RWPE1 (cell line): ENCODE measurements around the gene ZNF443.
"Not testable (repeated sequence)": the region's sequence is repeated elsewhere in the genome, so short reads cannot be mapped to it uniquely, and the experiment has no call there.

Experiments used
- CTCF ChIA-PET: fragments of 350-600 bp; sonication (Branson Sonifier 250); formaldehyde crosslinking; extraction: SDS; loops from one replicate; lab custom pipeline; 2021; lab: Yijun Ruan, JAX
- POLR2A ChIA-PET: fragments of 400-600 bp; formaldehyde crosslinking; extraction: SDS; loops from one replicate; lab custom pipeline; 2020; ENCODE audit warnings: antibody characterized with exemption; ENCODE audit not compliant: low non-redundant PET; lab: Yijun Ruan, JAX
- DNase-seq: peaks from one replicate; pipeline ENCODE4 v3.0.0; 2012; ENCODE audit warnings: low spot score
- H3K27ac ChIP-seq: fragments of 450-650 bp; 2 replicates; pipeline ENCODE4 v1.5.1; 2017
- TF ChIP-seq, protein P1 (sequence below): fragments of 450-650 bp; conservative IDR thresholded peaks from 2 replicates; pipeline ENCODE4 v1.5.1; 2017; ENCODE audit warnings: low read depth, mild to moderate bottlenecking

Gene ZNF443

DNA sequence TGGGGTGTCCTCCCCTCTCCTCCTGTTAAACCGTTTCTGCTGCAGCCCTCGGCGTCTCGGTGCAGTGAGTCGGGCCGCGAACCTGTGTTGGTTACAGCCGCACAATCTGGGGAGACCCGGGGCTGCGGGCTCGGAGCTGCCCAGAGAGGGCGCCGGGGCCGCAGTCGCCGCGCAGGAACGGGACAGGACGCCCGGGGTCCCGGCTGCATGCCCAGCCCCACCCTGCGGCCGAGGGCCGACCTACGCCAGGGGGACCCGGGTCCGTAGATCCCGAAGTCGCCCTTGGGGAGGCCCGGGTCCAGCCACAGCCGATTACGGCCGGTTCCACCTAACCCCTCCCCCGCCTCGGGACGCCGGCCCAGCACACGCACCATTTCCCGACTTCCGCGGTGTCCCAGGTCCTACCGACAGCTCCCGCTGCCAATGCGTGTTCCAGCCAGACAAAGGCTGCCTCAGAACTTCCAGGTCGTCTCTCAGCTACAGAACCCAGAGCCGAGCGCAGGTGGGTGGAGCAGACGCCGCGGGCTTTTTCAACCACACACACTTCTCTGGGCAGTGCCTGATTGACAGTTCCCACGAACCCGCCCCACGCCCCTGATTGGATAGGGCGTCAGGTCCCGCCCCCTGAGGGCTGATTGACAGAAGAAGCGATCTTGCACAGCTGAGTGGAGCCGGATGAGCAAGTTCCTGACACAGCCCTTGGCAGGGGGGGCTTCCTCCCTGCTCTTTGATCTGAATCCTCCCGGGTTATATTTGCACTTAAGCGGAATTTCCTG is at the start of gene ZNF443:
ZNF443 (minus strand) TSS at position 481 of the 776 bp plus-strand sequence; CDS start at position 374, 107 bp downstream.
- peak within 1 kb of the TSS; percentile 94 for H3K27ac ChIP-seq
- TF ChIP-seq, protein P1, sequence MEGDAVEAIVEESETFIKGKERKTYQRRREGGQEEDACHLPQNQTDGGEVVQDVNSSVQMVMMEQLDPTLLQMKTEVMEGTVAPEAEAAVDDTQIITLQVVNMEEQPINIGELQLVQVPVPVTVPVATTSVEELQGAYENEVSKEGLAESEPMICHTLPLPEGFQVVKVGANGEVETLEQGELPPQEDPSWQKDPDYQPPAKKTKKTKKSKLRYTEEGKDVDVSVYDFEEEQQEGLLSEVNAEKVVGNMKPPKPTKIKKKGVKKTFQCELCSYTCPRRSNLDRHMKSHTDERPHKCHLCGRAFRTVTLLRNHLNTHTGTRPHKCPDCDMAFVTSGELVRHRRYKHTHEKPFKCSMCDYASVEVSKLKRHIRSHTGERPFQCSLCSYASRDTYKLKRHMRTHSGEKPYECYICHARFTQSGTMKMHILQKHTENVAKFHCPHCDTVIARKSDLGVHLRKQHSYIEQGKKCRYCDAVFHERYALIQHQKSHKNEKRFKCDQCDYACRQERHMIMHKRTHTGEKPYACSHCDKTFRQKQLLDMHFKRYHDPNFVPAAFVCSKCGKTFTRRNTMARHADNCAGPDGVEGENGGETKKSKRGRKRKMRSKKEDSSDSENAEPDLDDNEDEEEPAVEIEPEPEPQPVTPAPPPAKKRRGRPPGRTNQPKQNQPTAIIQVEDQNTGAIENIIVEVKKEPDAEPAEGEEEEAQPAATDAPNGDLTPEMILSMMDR: no peak
- DNase-seq: peak; percentile 96
- ChIA-PET CTCF (interaction anchor here (0.7 kb wide), 1 partner anchor 47 kb away, joined by 5 read pairs; no protein-coding TSS in a partner anchor), POLR2A (interaction anchor here (0.6 kb wide), 1 partner anchor 172 kb away, joined by 5 read pairs; no protein-coding TSS in a partner anchor)

DNA sequence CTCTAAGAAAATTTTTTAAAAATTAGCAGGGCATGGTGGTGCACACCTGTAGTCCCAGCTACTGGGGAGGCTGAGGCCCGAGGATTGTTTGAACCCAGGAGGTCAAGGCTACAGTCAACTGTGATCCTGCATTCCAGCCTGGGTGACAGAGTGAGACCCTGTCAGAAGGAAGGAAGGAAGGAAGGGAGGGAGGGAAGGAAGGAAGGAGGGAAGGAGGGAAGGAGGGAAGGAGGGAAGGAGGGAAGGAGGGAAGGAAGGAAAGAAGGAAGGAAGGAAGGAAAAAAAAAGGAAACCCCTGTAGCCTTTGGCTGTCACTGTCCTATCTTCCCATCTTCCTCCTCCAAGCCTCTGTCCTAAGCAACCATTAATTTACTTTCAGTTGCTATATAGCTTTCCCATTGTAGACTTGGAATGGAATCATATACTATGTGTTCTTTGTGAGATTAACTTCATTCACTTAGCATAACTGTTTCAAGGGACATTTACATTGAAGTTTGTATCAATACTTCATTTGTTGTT is 45.5 kb upstream of the ZNF443 start:
- H3K27ac ChIP-seq, DNase-seq: not testable (repeated sequence)
- ChIA-PET CTCF (interaction anchor here (0.5 kb wide), 1 partner anchor 35 kb away, joined by 3 read pairs; no protein-coding TSS in a partner anchor), POLR2A (interaction anchor here (1.1 kb wide), 1 partner anchor 153 kb away, joined by 3 read pairs; no protein-coding TSS in a partner anchor)

DNA sequence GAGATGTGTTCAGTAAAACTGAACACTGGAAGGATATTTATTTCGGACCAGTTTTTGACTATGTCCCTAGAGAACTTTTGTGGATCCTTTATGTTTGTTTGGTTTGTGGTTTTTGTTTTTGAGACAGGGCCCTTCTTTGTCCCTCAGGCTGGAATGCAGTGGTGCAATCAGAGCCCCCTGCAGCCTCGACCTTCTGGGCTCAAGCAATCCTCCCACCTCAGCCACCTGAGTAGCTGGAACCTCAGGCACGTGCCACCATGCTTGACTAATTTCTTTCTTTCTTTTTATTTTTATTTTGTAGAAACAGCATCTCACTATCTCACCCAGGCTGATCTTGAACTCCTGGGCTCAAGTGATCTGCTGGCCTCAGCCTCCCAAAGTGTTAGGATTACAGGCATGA is 44.8 kb upstream of the ZNF443 start:
- TF ChIP-seq, protein P1: no peak
- POLR2A ChIA-PET: interaction anchor here (1.1 kb wide), 1 partner anchor 152 kb away, joined by 3 read pairs; no protein-coding TSS in a partner anchor
- DNase-seq: no peak
- H3K27ac ChIP-seq: no peak overlapping the region
- CTCF ChIA-PET: no interaction called here

DNA sequence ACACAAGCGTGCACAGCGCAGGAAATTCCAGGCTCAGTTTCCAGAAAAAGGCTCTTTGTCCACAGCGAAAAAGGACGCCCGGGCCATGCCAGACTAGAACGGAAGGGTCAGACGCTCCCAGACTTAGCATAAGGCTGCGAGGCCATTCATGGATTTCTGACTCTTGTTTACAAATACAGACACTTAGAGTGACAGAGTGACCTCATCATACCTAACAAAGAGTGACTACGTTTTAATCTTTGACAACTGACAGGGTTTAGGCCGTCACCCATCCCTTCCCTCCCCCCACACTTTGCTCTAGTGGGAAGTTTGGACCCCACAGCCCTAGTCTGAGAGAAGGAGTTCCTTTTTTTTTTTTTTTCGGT is 44.2 kb upstream of the ZNF443 start:
- POLR2A ChIA-PET: interaction anchor here (1.1 kb wide), 1 partner anchor 151 kb away, joined by 3 read pairs; no protein-coding TSS in a partner anchor
- TF ChIP-seq, protein P1: no peak
- peak overlapping the region; percentile 65 for H3K27ac ChIP-seq
- DNase-seq: no peak
- CTCF ChIA-PET: no interaction called here

DNA sequence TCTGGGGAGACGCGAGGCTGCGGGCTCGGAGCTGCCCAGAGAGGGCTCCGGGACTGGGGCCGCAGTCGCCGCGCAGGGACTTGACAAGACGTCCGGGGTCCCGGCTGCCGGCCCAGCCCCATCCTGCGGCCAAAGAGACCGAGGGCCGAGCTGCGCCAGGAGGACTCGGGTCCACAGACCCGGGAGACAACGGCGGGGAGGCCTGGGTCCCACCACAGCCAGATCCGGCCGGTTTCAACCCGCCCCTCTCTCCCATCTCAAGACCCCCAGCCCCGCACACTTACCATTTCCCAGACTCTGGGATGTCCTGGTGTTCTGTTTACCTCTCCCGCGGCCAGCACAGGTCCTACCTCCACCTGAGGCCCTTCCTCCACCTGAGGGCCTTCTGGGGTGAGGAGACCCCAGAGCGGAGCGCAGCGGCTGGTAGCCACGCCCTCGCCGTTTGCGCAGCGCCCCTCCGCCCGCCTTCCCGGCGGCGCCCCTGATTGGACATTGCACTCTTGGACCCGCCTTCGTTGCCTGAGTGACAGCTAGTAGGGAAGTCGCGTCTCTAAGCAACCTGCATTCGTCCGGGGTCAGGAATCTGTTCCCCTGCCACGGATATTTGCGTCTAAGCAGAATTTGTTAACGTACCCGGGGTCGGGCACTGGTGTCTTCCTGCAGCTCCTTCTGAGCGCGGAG is 43.7 kb upstream of the ZNF443 start, which contains the start of gene ZNF709:
ZNF709 (minus strand) TSS at position 446 of the 681 bp plus-strand sequence; CDS start at position 287, 159 bp downstream.
- peak; percentile 92 for DNase-seq
- TF ChIP-seq, protein P1: no peak
- ChIA-PET CTCF (interaction anchor here (0.6 kb wide), 1 partner anchor 63 kb away, joined by 3 read pairs; no protein-coding TSS in a partner anchor), POLR2A (no interaction called here)
- H3K27ac ChIP-seq: peak within 1 kb of the TSS; percentile 65

DNA sequence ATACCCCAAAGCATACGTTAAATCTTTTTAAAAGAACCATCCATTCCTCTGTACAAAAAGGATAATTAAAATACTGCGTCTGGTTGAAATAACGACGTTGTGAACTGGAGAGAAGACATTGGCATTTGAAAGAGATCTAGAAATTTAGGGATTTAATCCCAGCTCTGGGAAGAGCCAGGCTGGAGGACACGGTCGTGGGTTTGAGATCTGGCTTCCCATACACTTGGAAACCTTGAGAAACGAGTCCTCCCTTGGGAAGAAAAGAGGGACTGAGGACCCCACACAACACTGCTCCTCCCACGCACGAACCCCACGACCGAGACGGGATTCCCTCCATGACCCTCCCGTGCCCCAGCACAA is 43.2 kb upstream of the ZNF443 start:
- TF ChIP-seq, protein P1: no peak
- ChIA-PET CTCF (interaction anchor here (0.6 kb wide), 1 partner anchor 62 kb away, joined by 3 read pairs; no protein-coding TSS in a partner anchor), POLR2A (no interaction called here)
- H3K27ac ChIP-seq: peak overlapping the region; percentile 65
- DNase-seq: no peak
